Activated T-helper 1 cell treated with anti-CD3 and anti-CD28 coated beads, Interleukin-2, amount 50 U/mL, for 16 hours (primary cell): ENCODE results near the gene CDK9.

Experiments used
- DNase-seq, 2 donors: peaks; one replicate each; pipeline ENCODE4 v3.0.0-alpha.2; 2020; ENCODE audit warnings: low read depth in 1 of 2, low spot score in 1 of 2

CDK9 gene

GRCh38 chr9:127761491-127761956, 24.3 kb upstream of the CDK9 start:
- DNase-seq = no peak

- no peak for DNase-seq
Observed at GRCh38 chr9:127762111-127762676, 23.6 kb upstream of the CDK9 start.

DNA sequence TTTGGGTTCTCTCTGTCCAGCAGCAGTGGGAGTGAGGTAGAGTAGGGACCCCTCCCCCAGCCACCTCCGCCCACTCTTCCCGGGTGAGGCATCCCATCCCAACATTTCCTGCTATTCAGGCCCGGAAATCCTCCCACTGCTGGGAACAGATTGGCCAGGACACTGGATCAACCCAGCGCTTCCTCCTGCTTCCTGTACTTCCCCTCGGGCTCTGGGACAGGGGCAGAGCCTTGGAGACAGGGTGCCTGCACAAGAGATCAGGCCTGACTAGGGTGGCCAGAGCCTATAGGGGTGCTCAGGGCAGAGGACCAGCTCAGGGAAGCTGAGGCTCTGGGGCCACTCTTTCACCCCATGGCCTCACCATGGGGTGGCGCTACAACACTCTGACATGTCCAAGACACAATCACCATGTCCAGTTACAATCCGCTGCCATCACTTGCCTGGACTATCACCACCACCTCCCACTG, 21.9 kb upstream of the CDK9 start:
- DNase-seq = no peak

DNA sequence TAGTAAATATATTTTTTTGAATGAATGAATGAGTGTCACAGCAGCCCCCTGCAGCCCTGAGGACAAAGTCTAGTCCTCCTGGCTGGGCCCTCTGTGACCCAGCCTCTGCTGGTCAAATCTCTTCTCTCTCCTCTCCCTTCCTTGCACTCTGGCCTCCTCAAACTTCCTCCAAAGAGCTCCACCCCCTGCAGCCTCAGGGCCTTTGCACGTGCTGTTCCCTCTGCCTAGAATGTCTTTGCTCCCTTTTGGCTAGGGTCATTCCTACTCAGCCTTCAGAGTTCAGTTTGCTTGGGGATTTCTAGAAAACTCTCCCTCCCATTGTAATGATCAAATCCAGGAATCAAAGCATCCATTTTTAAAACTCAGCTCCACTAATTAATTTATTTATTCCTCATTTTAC, 20.4 kb upstream of the CDK9 start:
- no peak for DNase-seq

DNA sequence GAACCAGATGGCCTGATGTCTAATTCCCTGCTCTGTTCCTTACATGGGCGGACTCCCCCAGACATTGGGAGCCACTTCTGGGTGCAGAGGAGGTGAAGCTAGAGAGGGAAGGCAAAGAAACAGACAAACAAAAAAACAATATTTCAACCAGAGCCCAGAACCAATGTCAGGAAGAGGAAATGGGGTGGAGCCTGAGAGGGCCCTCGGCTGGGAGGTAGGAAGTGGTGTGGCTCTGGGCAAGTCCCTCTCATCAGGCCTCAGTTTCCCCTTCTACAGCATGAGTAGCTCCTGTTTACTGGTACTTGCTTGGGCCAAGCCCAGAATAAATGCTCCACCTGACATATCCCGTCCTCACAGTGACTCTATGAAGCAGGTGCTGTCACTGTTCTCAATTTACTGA, 18.4 kb upstream of the CDK9 start:
- DNase-seq = no peak

- DNase-seq = no peak
Observed at GRCh38 chr9:127767909-127768331, 17.9 kb upstream of the CDK9 start.

- no peak for DNase-seq
Observed at GRCh38 chr9:127768698-127769097, 17.1 kb upstream of the CDK9 start.

DNA sequence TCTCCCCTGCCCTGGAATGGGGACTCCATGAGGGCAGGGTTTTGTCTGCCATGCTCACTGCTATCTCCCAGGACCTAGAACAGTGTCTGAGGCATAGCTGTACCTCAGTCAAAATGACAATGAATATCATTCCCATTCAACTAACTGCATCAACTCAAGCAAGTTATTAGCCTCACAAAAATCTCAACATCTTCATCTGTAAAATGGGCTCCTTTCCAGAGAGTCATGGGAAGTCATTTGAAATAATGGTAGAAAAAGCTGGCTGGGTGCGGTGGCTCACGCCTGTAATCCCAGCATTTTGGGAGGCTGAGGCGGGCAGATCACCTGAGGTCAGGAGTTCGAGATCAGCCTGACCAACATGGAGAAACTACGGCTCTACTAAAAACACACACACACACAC, 16.7 kb upstream of the CDK9 start:
- no peak for DNase-seq

GRCh38 chr9:127769929-127770582, 15.8 kb upstream of the CDK9 start:
- no peak for DNase-seq

GRCh38 chr9:127770583-127770904, 15.3 kb upstream of the CDK9 start:
- DNase-seq = no peak

GRCh38 chr9:127770905-127771569, 14.8 kb upstream of the CDK9 start:
- peak; percentile 88 to 92 for DNase-seq

DNA sequence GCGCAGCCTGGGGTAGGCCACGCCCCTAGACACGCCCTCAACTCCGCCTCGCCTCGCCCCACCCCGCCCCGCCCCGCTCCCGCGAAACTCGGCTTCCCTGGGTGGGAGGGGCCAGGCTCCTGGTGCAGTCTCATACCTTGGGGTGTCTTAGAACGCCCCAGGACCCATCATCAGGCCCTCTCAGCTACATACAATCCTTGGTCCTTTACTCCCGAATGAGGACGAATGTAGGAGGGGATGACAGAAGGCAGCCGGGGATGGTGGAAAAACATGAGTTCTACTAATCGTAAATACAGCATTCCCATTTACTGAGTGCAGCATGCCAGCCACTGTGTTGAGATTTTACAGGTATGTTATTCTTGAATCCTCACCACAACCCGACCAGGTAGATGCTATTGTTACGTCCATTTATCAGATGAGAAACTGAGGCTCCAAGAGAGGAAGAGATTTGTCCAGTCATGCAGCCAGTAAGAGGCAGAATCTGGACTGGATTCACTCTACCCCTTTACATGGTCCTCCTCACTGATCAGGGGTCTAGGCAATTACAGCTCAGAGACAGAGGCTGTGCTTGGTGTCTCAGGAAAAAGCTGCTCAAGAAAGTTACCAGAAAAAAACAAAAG, 14.2 kb upstream of the CDK9 start:
- no peak for DNase-seq

GRCh38 chr9:127772603-127773002, 13.2 kb upstream of the CDK9 start:
- no peak for DNase-seq

DNA sequence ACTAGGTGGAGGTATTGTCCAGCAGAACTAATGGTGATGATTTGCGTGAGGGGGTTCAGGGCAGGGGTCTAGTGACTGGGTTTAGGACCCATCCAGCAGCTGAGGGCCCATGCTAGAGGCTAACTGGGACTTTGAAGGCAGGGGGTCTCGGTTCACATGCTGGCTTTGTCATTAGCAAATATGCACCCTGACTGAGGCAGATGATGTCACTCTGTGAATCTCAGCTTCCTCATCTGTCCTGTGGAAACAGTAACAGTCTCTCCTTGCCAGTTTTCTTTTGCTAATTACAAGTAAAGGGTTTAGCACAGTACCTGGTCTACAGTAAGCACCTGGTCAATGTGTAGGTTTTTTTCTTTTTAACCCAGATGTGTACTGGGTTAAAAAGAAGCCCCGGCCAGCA, 12.6 kb upstream of the CDK9 start:
- DNase-seq = no peak

- DNase-seq = no peak
Observed at GRCh38 chr9:127773981-127774380, 11.9 kb upstream of the CDK9 start.

DNA sequence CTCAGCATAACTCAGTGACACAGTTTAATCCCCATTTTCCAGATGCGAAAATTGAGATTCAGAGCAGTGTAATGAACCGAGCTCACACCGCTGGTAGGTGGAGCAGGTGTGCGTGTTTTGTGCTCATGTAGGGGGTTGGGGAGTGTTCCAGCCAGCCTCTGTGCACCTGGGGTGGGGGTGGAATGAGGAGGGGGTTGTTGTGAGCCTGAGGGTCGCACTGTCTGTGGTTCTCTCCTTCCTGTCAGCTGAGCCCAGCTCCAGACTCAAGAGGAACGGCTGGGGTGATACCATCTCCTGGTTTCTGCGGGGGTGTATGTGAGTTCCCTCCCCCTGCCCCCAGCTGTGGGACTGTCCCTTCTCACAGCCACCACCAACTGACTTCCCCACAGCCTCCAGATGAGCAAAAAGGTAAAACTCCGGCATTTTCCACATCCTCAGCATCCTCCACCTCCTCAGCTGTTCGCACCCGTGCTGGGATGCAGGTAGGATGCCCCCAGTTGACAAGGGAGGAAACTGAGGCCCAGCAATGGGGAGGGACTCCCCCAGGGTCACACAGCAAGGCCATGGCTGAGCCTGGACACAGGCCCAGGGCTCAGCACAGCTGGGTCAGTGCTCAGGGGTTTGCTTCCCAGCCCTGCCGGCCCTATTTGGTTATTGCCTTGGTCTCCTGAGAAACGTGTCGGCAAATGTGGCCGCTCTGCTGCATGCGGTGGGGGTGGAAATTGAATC, 9.5 kb upstream of the CDK9 start:
- peak; percentile 55 to 56 for DNase-seq

GRCh38 chr9:127776924-127777289, 8.9 kb upstream of the CDK9 start:
- DNase-seq = no peak

- DNase-seq = no peak
Observed at GRCh38 chr9:127777368-127777980, 8.4 kb upstream of the CDK9 start.

GRCh38 chr9:127778280-127779135, 7.3 kb upstream of the CDK9 start, which contains the start of gene SH2D3C:
TSS of gene SH2D3C (minus strand) at chr9:127778666. CDS start at chr9:127778627, 39 bp downstream.
- DNase-seq = no peak
